ENCODE results near the gene CABLES2. TPM values are rescaled to one million over a fixed set of nuclear protein-coding genes. Genes with fewer than 3 reads are reported as not detected.

CABLES2 gene
- total and polyA plus RNA-seq, 9 of the 15 experiments (the other 6 are each of a cell fraction or from before 2014, with no cell fraction given) = 0.46 to 4.2 (median 1.6) TPM

DNA sequence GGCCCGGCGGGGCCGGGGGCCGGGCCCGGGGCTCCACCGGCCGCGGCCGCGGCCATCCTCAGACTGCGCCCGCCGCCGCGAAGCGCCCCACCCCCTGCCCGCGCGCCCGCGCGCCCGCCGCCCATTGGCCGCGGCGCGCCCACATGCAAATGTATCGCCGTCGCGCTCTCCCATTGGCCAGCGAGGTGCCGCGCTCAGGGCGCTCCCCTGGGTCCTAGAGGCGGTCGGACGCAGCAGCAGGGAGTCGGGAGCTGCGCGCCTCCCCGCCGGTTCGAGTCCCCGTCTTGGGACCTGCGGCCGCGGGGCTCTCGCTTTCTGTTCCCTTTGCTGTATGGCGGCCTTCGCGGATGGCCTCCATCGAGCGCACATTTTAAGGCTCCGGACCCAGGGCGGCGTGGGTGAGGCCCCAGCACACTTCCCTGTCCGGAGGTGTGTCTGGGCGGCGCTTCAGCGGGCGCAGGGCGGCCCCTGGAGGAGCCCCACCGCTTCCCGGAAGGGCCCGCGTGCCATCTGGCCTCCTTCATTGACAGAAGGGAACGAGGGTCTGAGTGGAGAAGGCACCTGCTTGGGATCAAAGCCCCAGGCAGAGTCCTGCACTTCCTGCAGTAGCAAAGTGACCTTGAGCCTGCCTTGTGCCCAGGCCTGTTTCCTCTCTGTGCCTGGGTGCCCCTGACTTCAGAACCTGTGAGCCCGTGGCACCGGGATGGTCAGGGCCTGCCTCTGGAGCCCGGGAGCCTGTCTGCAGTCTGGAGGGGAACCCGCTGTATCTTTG lies at the start of gene CABLES2 (continued):
- TF ChIP-seq, protein P1, sequence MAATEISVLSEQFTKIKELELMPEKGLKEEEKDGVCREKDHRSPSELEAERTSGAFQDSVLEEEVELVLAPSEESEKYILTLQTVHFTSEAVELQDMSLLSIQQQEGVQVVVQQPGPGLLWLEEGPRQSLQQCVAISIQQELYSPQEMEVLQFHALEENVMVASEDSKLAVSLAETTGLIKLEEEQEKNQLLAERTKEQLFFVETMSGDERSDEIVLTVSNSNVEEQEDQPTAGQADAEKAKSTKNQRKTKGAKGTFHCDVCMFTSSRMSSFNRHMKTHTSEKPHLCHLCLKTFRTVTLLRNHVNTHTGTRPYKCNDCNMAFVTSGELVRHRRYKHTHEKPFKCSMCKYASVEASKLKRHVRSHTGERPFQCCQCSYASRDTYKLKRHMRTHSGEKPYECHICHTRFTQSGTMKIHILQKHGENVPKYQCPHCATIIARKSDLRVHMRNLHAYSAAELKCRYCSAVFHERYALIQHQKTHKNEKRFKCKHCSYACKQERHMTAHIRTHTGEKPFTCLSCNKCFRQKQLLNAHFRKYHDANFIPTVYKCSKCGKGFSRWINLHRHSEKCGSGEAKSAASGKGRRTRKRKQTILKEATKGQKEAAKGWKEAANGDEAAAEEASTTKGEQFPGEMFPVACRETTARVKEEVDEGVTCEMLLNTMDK (IDR thresholded peaks at IDR 0.05; ENCODE audit: borderline replicate concordance, insufficient read depth, low read depth, low read length, poor library complexity, severe bottlenecking) = peak; percentile 85
- TF ChIP-seq HDAC8 (tag; IDR thresholded peaks at IDR 0.05) (0 out of 2 replicates have a peak, but pooled peaks have one; percentile 28), ERF (CRISPR knock-in tag; IDR thresholded peaks at IDR 0.05) (peak; percentile 67; the same call in 1 of the 2 replicates), ELF2 (CRISPR knock-in tag; IDR thresholded peaks at IDR 0.05) (peak; percentile 91), PHF8 (IDR thresholded peaks at IDR 0.05; ENCODE audit: borderline replicate concordance, low read length) (peak; percentile 55; the same call in 1 of the 2 replicates), ZSCAN29 (IDR thresholded peaks at IDR 0.05) (no peak), TARDBP (IDR thresholded peaks at IDR 0.05) (peak; percentile 72; the same call in 1 of the 2 replicates), ZBTB9 (CRISPR knock-in tag; IDR thresholded peaks at IDR 0.05) (peak; percentile 51; the same call in 1 of the 2 replicates), ESRRA (IDR thresholded peaks at IDR 0.05; ENCODE audit: borderline replicate concordance, low read depth) (peak; percentile 60; the same call in 1 of the 2 replicates), ADNP (tag; IDR thresholded peaks at IDR 0.05) (no peak), EGR1 (conservative IDR thresholded peaks at IDR 0.05) (peak; percentile 43; the same call in 1 of the 2 replicates), NFYB (IDR thresholded peaks at IDR 0.05; ENCODE audit: extremely low read depth, insufficient read length) (peak; percentile 86), TAL1 (IDR thresholded peaks at IDR 0.05) (no peak), NFIX (CRISPR knock-in tag; IDR thresholded peaks at IDR 0.05; ENCODE audit: low read depth) (no peak), MTA1 (IDR thresholded peaks at IDR 0.05; ENCODE audit: borderline replicate concordance) (no peak)
- TF ChIP-seq, protein P2, sequence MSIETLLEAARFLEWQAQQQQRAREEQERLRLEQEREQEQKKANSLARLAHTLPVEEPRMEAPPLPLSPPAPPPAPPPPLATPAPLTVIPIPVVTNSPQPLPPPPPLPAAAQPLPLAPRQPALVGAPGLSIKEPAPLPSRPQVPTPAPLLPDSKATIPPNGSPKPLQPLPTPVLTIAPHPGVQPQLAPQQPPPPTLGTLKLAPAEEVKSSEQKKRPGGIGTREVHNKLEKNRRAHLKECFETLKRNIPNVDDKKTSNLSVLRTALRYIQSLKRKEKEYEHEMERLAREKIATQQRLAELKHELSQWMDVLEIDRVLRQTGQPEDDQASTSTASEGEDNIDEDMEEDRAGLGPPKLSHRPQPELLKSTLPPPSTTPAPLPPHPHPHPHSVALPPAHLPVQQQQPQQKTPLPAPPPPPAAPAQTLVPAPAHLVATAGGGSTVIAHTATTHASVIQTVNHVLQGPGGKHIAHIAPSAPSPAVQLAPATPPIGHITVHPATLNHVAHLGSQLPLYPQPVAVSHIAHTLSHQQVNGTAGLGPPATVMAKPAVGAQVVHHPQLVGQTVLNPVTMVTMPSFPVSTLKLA (conservative IDR thresholded peaks at IDR 0.05) = peak; percentile 89 to 93
- TF ChIP-seq, protein P3, sequence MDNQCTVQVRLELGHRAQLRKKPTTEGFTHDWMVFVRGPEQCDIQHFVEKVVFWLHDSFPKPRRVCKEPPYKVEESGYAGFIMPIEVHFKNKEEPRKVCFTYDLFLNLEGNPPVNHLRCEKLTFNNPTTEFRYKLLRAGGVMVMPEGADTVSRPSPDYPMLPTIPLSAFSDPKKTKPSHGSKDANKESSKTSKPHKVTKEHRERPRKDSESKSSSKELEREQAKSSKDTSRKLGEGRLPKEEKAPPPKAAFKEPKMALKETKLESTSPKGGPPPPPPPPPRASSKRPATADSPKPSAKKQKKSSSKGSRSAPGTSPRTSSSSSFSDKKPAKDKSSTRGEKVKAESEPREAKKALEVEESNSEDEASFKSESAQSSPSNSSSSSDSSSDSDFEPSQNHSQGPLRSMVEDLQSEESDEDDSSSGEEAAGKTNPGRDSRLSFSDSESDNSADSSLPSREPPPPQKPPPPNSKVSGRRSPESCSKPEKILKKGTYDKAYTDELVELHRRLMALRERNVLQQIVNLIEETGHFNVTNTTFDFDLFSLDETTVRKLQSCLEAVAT (IDR thresholded peaks at IDR 0.05) = peak in 1 of 2 experiments; percentile 92; a peak in 2 of 4 replicates
- TF ChIP-seq, protein P4, sequence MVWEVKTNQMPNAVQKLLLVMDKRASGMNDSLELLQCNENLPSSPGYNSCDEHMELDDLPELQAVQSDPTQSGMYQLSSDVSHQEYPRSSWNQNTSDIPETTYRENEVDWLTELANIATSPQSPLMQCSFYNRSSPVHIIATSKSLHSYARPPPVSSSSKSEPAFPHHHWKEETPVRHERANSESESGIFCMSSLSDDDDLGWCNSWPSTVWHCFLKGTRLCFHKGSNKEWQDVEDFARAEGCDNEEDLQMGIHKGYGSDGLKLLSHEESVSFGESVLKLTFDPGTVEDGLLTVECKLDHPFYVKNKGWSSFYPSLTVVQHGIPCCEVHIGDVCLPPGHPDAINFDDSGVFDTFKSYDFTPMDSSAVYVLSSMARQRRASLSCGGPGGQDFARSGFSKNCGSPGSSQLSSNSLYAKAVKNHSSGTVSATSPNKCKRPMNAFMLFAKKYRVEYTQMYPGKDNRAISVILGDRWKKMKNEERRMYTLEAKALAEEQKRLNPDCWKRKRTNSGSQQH (CRISPR knock-in tag; IDR thresholded peaks at IDR 0.05) = peak; percentile 65; the same call in 1 of the 2 replicates
- TF ChIP-seq, protein P5, sequence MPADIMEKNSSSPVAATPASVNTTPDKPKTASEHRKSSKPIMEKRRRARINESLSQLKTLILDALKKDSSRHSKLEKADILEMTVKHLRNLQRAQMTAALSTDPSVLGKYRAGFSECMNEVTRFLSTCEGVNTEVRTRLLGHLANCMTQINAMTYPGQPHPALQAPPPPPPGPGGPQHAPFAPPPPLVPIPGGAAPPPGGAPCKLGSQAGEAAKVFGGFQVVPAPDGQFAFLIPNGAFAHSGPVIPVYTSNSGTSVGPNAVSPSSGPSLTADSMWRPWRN (IDR thresholded peaks at IDR 0.05; ENCODE audit: low read depth) = peak; percentile 23; the same call in 1 of the 2 replicates

Data from K562 (cell line).